Measurements from ENCODE around the gene CDKN2A. TPM values are rescaled to one million over a fixed set of nuclear protein-coding genes. Genes with fewer than 3 reads are reported as not detected.

CDKN2A gene
- total RNA-seq, 1 donor: 20.7 TPM

- H3K4me3 ChIP-seq (ENCODE audit: low read depth, low read length): no peak overlapping the region
- no peak for TF ChIP-seq CTCF (IDR thresholded peaks at IDR 0.05; ENCODE audit: insufficient read depth, low read depth, low read length)
- no peak for DNase-seq (ENCODE audit: low read depth)
Measured at GRCh38 chr9:21983561-21983935, 10.6 kb downstream of the CDKN2A start.

- no peak for TF ChIP-seq CTCF (IDR thresholded peaks at IDR 0.05; ENCODE audit: insufficient read depth, low read depth, low read length)
- no peak for DNase-seq (ENCODE audit: low read depth)
- H3K4me3 ChIP-seq (ENCODE audit: low read depth, low read length): no peak overlapping the region
Measured at GRCh38 chr9:21982861-21983560, 11.2 kb downstream of the CDKN2A start.

GRCh38 chr9:21982391-21982790, 11.8 kb downstream of the CDKN2A start:
- DNase-seq (ENCODE audit: low read depth): no peak
- H3K4me3 ChIP-seq (ENCODE audit: low read depth, low read length): no peak overlapping the region
- TF ChIP-seq CTCF (IDR thresholded peaks at IDR 0.05; ENCODE audit: insufficient read depth, low read depth, low read length): no peak

GRCh38 chr9:21976334-21976875, 17.8 kb downstream of the CDKN2A start:
- DNase-seq (ENCODE audit: low read depth): no peak
- TF ChIP-seq CTCF (IDR thresholded peaks at IDR 0.05; ENCODE audit: insufficient read depth, low read depth, low read length): no peak
- no peak overlapping the region for H3K4me3 ChIP-seq (ENCODE audit: low read depth, low read length)

- DNase-seq (ENCODE audit: low read depth): peak; percentile 59
- H3K4me3 ChIP-seq (ENCODE audit: low read depth, low read length): peak overlapping the region; percentile 70
- TF ChIP-seq CTCF (IDR thresholded peaks at IDR 0.05; ENCODE audit: insufficient read depth, low read depth, low read length): no peak
Measured at GRCh38 chr9:21974722-21975409, 19.3 kb downstream of the CDKN2A start.

GRCh38 chr9:21974343-21974721, 19.9 kb downstream of the CDKN2A start:
- no peak for TF ChIP-seq CTCF (IDR thresholded peaks at IDR 0.05; ENCODE audit: insufficient read depth, low read depth, low read length)
- peak overlapping the region; percentile 70 for H3K4me3 ChIP-seq (ENCODE audit: low read depth, low read length)
- no peak for DNase-seq (ENCODE audit: low read depth)

All from fibroblast of villous mesenchyme (primary cell).